Measurements from ENCODE around the gene KCNN3.

KCNN3 gene

GRCh38 chr1:154835531-154836324 is 34.4 kb downstream of the KCNN3 start:
- Histone ChIP-seq H3K9ac (ENCODE audit: low read depth, low read length) (no peak overlapping the region), H3K4me1 (ENCODE audit: insufficient read depth, low read length) (peaks cover 14% of the 10 kb centered on the region), H3K9me3 (ENCODE audit: control insufficient read depth, insufficient read depth, low read length) (no peaks in the 10 kb centered on the region), H3K36me3 (ENCODE audit: insufficient read depth, low read length) (no peaks in the 10 kb centered on the region)

GRCh38 chr1:154833841-154834240 is 36.2 kb downstream of the KCNN3 start:
- Histone ChIP-seq H3K9ac (ENCODE audit: low read depth, low read length) (no peak overlapping the region), H3K4me1 (ENCODE audit: insufficient read depth, low read length) (no peaks in the 10 kb centered on the region), H3K9me3 (ENCODE audit: control insufficient read depth, insufficient read depth, low read length) (no peaks in the 10 kb centered on the region), H3K36me3 (ENCODE audit: insufficient read depth, low read length) (no peaks in the 10 kb centered on the region)

- Histone ChIP-seq H3K4me1 (ENCODE audit: insufficient read depth, low read length) (no peaks in the 10 kb centered on the region), H3K9me3 (ENCODE audit: control insufficient read depth, insufficient read depth, low read length) (no peaks in the 10 kb centered on the region), H3K36me3 (ENCODE audit: insufficient read depth, low read length) (no peaks in the 10 kb centered on the region), H3K9ac (ENCODE audit: low read depth, low read length) (no peak overlapping the region)
Observed at GRCh38 chr1:154833209-154833608, 36.9 kb downstream of the KCNN3 start.

GRCh38 chr1:154832384-154832783 is 37.7 kb downstream of the KCNN3 start:
- H3K4me1 ChIP-seq (ENCODE audit: insufficient read depth, low read length) = no peaks in the 10 kb centered on the region
- H3K9ac ChIP-seq (ENCODE audit: low read depth, low read length) = no peak overlapping the region
- no peaks in the 10 kb centered on the region for H3K9me3 ChIP-seq (ENCODE audit: control insufficient read depth, insufficient read depth, low read length)
- H3K36me3 ChIP-seq (ENCODE audit: insufficient read depth, low read length) = no peaks in the 10 kb centered on the region

GRCh38 chr1:154831462-154831861 is 38.6 kb downstream of the KCNN3 start:
- H3K36me3 ChIP-seq (ENCODE audit: insufficient read depth, low read length) = no peaks in the 10 kb centered on the region
- no peak overlapping the region for H3K9ac ChIP-seq (ENCODE audit: low read depth, low read length)
- no peaks in the 10 kb centered on the region for H3K9me3 ChIP-seq (ENCODE audit: control insufficient read depth, insufficient read depth, low read length)
- H3K4me1 ChIP-seq (ENCODE audit: insufficient read depth, low read length) = no peaks in the 10 kb centered on the region

- H3K4me1 ChIP-seq (ENCODE audit: insufficient read depth, low read length) = no peaks in the 10 kb centered on the region
- no peak overlapping the region for H3K9ac ChIP-seq (ENCODE audit: low read depth, low read length)
- no peaks in the 10 kb centered on the region for H3K36me3 ChIP-seq (ENCODE audit: insufficient read depth, low read length)
- H3K9me3 ChIP-seq (ENCODE audit: control insufficient read depth, insufficient read depth, low read length) = no peaks in the 10 kb centered on the region
Observed at GRCh38 chr1:154829062-154829461, 41.0 kb downstream of the KCNN3 start.

- Histone ChIP-seq H3K9me3 (ENCODE audit: control insufficient read depth, insufficient read depth, low read length) (no peaks in the 10 kb centered on the region), H3K36me3 (ENCODE audit: insufficient read depth, low read length) (no peaks in the 10 kb centered on the region), H3K9ac (ENCODE audit: low read depth, low read length) (no peak overlapping the region), H3K4me1 (ENCODE audit: insufficient read depth, low read length) (peaks cover 7% of the 10 kb centered on the region)
Observed at GRCh38 chr1:154824179-154825000, 45.7 kb downstream of the KCNN3 start.

- no peaks in the 10 kb centered on the region for H3K36me3 ChIP-seq (ENCODE audit: insufficient read depth, low read length)
- peaks cover 7% of the 10 kb centered on the region for H3K4me1 ChIP-seq (ENCODE audit: insufficient read depth, low read length)
- H3K9ac ChIP-seq (ENCODE audit: low read depth, low read length) = no peak overlapping the region
- no peaks in the 10 kb centered on the region for H3K9me3 ChIP-seq (ENCODE audit: control insufficient read depth, insufficient read depth, low read length)
Observed at GRCh38 chr1:154822717-154823116, 47.4 kb downstream of the KCNN3 start.

- no peaks in the 10 kb centered on the region for H3K9me3 ChIP-seq (ENCODE audit: control insufficient read depth, insufficient read depth, low read length)
- H3K4me1 ChIP-seq (ENCODE audit: insufficient read depth, low read length) = peaks cover 7% of the 10 kb centered on the region
- no peaks in the 10 kb centered on the region for H3K36me3 ChIP-seq (ENCODE audit: insufficient read depth, low read length)
- H3K9ac ChIP-seq (ENCODE audit: low read depth, low read length) = no peak overlapping the region
Observed at GRCh38 chr1:154822233-154822632, 47.8 kb downstream of the KCNN3 start.

- H3K9me3 ChIP-seq (ENCODE audit: control insufficient read depth, insufficient read depth, low read length) = no peaks in the 10 kb centered on the region
- H3K4me1 ChIP-seq (ENCODE audit: insufficient read depth, low read length) = peaks cover 7% of the 10 kb centered on the region
- H3K36me3 ChIP-seq (ENCODE audit: insufficient read depth, low read length) = no peaks in the 10 kb centered on the region
- no peak overlapping the region for H3K9ac ChIP-seq (ENCODE audit: low read depth, low read length)
Observed at GRCh38 chr1:154821083-154821482, 49.0 kb downstream of the KCNN3 start.

GRCh38 chr1:154820646-154821045 is 49.4 kb downstream of the KCNN3 start:
- Histone ChIP-seq H3K9ac (ENCODE audit: low read depth, low read length) (no peak overlapping the region), H3K36me3 (ENCODE audit: insufficient read depth, low read length) (no peaks in the 10 kb centered on the region)

GRCh38 chr1:154819628-154820590 is 50.2 kb downstream of the KCNN3 start:
- Histone ChIP-seq H3K9ac (ENCODE audit: low read depth, low read length) (no peak overlapping the region), H3K4me1 (ENCODE audit: insufficient read depth, low read length) (peaks cover 7% of the 10 kb centered on the region), H3K36me3 (ENCODE audit: insufficient read depth, low read length) (no peaks in the 10 kb centered on the region), H3K9me3 (ENCODE audit: control insufficient read depth, insufficient read depth, low read length) (no peaks in the 10 kb centered on the region)

More at GRCh38 chr1:154820646-154821045, 49.4 kb downstream of the KCNN3 start:
- Histone ChIP-seq H3K9me3 (ENCODE audit: control insufficient read depth, insufficient read depth, low read length) (no peaks in the 10 kb centered on the region), H3K4me1 (ENCODE audit: insufficient read depth, low read length) (peaks cover 7% of the 10 kb centered on the region)

GRCh38 chr1:154818911-154819310 is 51.2 kb downstream of the KCNN3 start:
- H3K9ac ChIP-seq (ENCODE audit: low read depth, low read length) = no peak overlapping the region
- H3K9me3 ChIP-seq (ENCODE audit: control insufficient read depth, insufficient read depth, low read length) = no peaks in the 10 kb centered on the region
- peaks cover 7% of the 10 kb centered on the region for H3K4me1 ChIP-seq (ENCODE audit: insufficient read depth, low read length)
- no peaks in the 10 kb centered on the region for H3K36me3 ChIP-seq (ENCODE audit: insufficient read depth, low read length)

- no peaks in the 10 kb centered on the region for H3K9me3 ChIP-seq (ENCODE audit: control insufficient read depth, insufficient read depth, low read length)
- peaks cover 6% of the 10 kb centered on the region; the same call in 1 of the 2 replicates for H3K4me1 ChIP-seq (ENCODE audit: insufficient read depth, low read length)
- no peaks in the 10 kb centered on the region for H3K36me3 ChIP-seq (ENCODE audit: insufficient read depth, low read length)
- H3K9ac ChIP-seq (ENCODE audit: low read depth, low read length) = no peak overlapping the region
Observed at GRCh38 chr1:154816937-154817336, 53.1 kb downstream of the KCNN3 start.

Measured in ES-I3 (cell line).